CD4-positive, alpha-beta T cell (primary cell): ENCODE results near the gene PUS3. TPM values are rescaled to one million over a fixed set of nuclear protein-coding genes. Genes with fewer than 3 reads are reported as not detected.

Experiments
- ATAC-seq: fragments of 200-7000 bp; cut with Tn5 transposase; one replicate; pipeline ENCODE4 v1.10.0; 2022; ENCODE audit warnings: mild to moderate bottlenecking; ENCODE audit not compliant: poor library complexity
- CTCF ChIA-PET: fragments of 350-600 bp; sonication (Branson Sonifier 250); formaldehyde crosslinking; loops from one replicate; lab custom pipeline; 2021; ENCODE audit warnings: antibody characterized with exemption, inconsistent platforms; lab: Charles Lee
- POLR2A ChIA-PET: fragments of 350-600 bp; sonication (Branson Sonifier 250); formaldehyde crosslinking; loops from one replicate; lab custom pipeline; 2021; ENCODE audit warnings: antibody characterized with exemption, inconsistent platforms; lab: Charles Lee
- DNase-seq, 14 experiments: peaks; one replicate each; pipeline ENCODE4 v3.0.0-alpha.2; 2013 to 2020; ENCODE audit warnings: mixed read lengths in 2 of 14
- H3K27ac ChIP-seq, 2 donors: one replicate each; pipeline versions ENCODE4 v1.5.1 to v1.7.0; 2013; ENCODE audit warnings: low read length in 2 of 2, low read depth in 1 of 2, mild to moderate bottlenecking in 1 of 2
- H3K27me3 ChIP-seq, 2 experiments: 1 replicate in 1 of 2; 2 replicates in 1 of 2; pipeline versions ENCODE4 v1.6.1 to v1.7.0; 2013; ENCODE audit warnings: low read length in 2 of 2, control low read depth in 1 of 2, mild to moderate bottlenecking in 1 of 2, moderate library complexity in 1 of 2; ENCODE audit not compliant: insufficient read depth in 2 of 2, control insufficient read depth in 1 of 2
- H3K36me3 ChIP-seq: one replicate; pipeline ENCODE4 v1.6.1; 2013; ENCODE audit warnings: low read length, control low read depth; ENCODE audit not compliant: insufficient read depth
- H3K4me1 ChIP-seq: one replicate; pipeline ENCODE4 v1.6.1; 2013; ENCODE audit warnings: low read length, control low read depth; ENCODE audit not compliant: insufficient read depth
- H3K4me3 ChIP-seq: one replicate; pipeline ENCODE4 v1.5.1; 2013; ENCODE audit warnings: mild to moderate bottlenecking, low read length, moderate library complexity
- H3K9me3 ChIP-seq, 2 experiments: 1 replicate in 1 of 2; 2 replicates in 1 of 2; pipeline versions ENCODE4 v1.6.1 to v1.7.0; 2013; ENCODE audit warnings: low read length in 2 of 2, mild to moderate bottlenecking in 2 of 2, control low read depth in 1 of 2, moderate library complexity in 1 of 2; ENCODE audit not compliant: control insufficient read depth in 1 of 2, insufficient read depth in 1 of 2
- H3K27ac Mint-ChIP-seq: one replicate; pipeline ENCODE4 v1.8.0; 2020; ENCODE audit warnings: mixed read lengths
- H3K27me3 Mint-ChIP-seq: one replicate; pipeline ENCODE4 v1.8.0; 2021; ENCODE audit warnings: mixed read lengths
- H3K36me3 Mint-ChIP-seq: one replicate; pipeline ENCODE4 v1.8.0; 2021; ENCODE audit warnings: low read depth, mixed read lengths
- H3K4me1 Mint-ChIP-seq: one replicate; pipeline ENCODE4 v1.8.0; 2021; ENCODE audit warnings: low read depth, mixed read lengths
- H3K4me3 Mint-ChIP-seq: one replicate; pipeline ENCODE4 v1.8.0; 2020; ENCODE audit warnings: mild to moderate bottlenecking, mixed read lengths
- H3K9me3 Mint-ChIP-seq: one replicate; pipeline ENCODE4 v1.8.0; 2020; ENCODE audit warnings: mixed read lengths
- CTCF ChIP-seq: fragments of 200-600 bp; IDR thresholded peaks from one replicate; pipeline ENCODE4 v1.8.0; 2022; ENCODE audit warnings: antibody characterized with exemption, mild to moderate bottlenecking
- intact Hi-C, 2 experiments: fragments of 100-400 bp; cut with DNase I in 1 of 2; cut with micrococcal nuclease in 1 of 2; formaldehyde crosslinking; loops; one replicate each; pipeline versions ENCODE4 v1.15.1 to v1.9.0; 2023 to 2025; cut with DNase I, micrococcal nuclease
- total RNA-seq, 174 experiments: library from RNA in 2 of 174; stranded (reverse) in 2 of 174; gene quantifications; one replicate each; pipeline ENCODE4 v1.2.3 and lab custom pipeline; 2021 to 2026

Gene PUS3
- total RNA-seq, 2 experiments from 2014 or later, result 6.0 to 7.3 TPM

DNA sequence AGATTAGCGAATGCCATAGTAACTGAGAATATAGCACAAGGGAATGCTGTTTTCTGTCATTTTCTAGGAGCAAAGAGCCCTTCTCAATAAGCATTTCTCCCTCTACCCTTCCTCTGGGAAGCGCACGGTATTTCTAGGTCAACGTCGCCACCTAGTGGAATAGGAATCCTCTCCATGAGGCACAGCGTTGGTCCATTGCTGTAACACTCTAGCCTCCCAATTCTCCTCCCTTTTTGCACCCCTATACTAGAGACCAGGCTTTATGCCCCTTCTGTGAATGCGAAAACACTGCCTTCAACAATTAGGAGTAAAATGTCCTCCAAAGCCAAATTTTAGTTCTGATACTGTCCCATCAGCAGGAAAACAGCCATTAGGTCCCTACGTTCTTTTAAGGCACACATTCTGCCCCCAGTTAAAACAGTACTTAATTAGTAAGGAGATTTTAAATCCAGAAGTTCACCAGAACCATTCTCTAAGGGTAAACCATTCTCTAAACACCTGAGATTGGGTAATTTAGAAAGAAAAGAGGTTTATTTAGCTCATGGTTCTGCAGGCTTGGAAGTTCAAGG is 28.4 kb downstream of the PUS3 start:
- peak in 9 of 14 experiments; percentile 7 to 70 (median 32) for DNase-seq
- Histone ChIP-seq H3K4me1 (no peaks in the 10 kb centered on the region), H3K4me3 (no peak overlapping the region), H3K9me3 (peaks cover 4 to 5% of the 10 kb centered on the region in 2 experiments), H3K27me3 (no peaks in the 10 kb centered on the region), H3K27ac (no peak overlapping the region), H3K36me3 (no peaks in the 10 kb centered on the region)
- ChIA-PET POLR2A (no interaction called here), CTCF (interaction anchor here (0.6 kb wide), 1 partner anchor 29 kb away, joined by 4 read pairs; the partner anchor contains the start of gene PUS3)
- no peaks in the 10 kb centered on the region for H3K36me3 Mint-ChIP-seq
- intact Hi-C loops, result loop anchor here (2.0 to 10.0 kb wide), 7 partner anchors 147 to 912 kb away; partner anchors contain the start of genes CHEK1 (in 1 of the 2) and EI24 (in 1 of the 2)
- H3K9me3 Mint-ChIP-seq, result no peaks in the 10 kb centered on the region
- H3K4me1 Mint-ChIP-seq, result no peaks in the 10 kb centered on the region
- H3K4me3 Mint-ChIP-seq, result no peak overlapping the region
- H3K27ac Mint-ChIP-seq, result no peak overlapping the region
- peaks cover 10% of the 10 kb centered on the region for H3K27me3 Mint-ChIP-seq
- peak; percentile 76 for TF ChIP-seq CTCF
- ATAC-seq, result peak; percentile 44

DNA sequence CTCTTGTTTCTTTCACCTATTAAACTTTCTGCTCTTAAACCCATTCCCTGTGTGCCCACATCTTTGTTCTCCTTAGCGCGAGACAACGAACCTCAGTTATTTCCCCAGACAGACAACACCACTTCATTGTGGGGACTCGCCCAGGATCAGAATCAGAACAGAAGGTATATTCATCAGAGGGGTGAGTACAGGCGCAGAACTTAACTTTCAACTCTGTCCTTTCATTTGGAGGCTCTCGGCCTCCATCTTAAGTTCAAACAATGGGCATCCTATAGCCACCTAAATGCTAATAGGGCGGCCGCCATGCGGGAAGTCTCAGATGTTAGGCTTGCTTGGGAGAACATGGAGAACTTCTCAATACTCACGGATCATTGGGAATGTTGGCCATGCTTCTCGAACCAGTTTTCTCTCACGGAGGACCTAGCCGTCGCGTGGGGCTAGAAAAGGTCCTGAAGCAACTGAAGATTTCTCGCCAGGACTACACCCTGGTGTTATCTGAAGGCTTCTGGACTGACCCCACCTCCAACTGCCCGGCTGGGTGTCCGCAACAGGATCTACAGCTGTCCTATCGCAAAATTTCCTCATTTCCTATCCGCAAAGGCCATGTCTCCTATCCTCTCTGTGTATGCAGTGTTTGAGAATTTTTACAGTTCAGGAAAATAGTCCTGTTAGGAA is 29.0 kb downstream of the PUS3 start:
- CTCF ChIA-PET, result no interaction called here
- intact Hi-C loops, result loop anchor here (2.0 to 10.0 kb wide), 7 partner anchors 147 to 912 kb away; partner anchors contain the start of genes CHEK1 (in 1 of the 2) and EI24 (in 1 of the 2)
- H3K4me3 Mint-ChIP-seq, result no peak overlapping the region
- TF ChIP-seq CTCF, result no peak
- no peak for DNase-seq
- POLR2A ChIA-PET, result no interaction called here
- H3K9me3 Mint-ChIP-seq, result no peaks in the 10 kb centered on the region
- H3K4me1 ChIP-seq, result no peaks in the 10 kb centered on the region
- H3K27ac ChIP-seq, result no peak overlapping the region
- no peaks in the 10 kb centered on the region for H3K36me3 ChIP-seq
- ATAC-seq, result no peak
- H3K9me3 ChIP-seq, result peaks cover 4 to 5% of the 10 kb centered on the region in 2 experiments
- H3K27ac Mint-ChIP-seq, result no peak overlapping the region
- peaks cover 10% of the 10 kb centered on the region for H3K27me3 Mint-ChIP-seq
- no peaks in the 10 kb centered on the region for H3K36me3 Mint-ChIP-seq
- no peak overlapping the region for H3K4me3 ChIP-seq
- no peaks in the 10 kb centered on the region for H3K27me3 ChIP-seq
- no peaks in the 10 kb centered on the region for H3K4me1 Mint-ChIP-seq

GRCh38 chr11:125872138-125872491 is 30.9 kb downstream of the PUS3 start:
- POLR2A ChIA-PET, result no interaction called here
- Histone ChIP-seq H3K27ac (no peak overlapping the region), H3K9me3 (peaks cover 4 to 5% of the 10 kb centered on the region in 2 experiments), H3K4me3 (no peak overlapping the region), H3K36me3 (no peaks in the 10 kb centered on the region), H3K4me1 (no peaks in the 10 kb centered on the region), H3K27me3 (no peaks in the 10 kb centered on the region)
- DNase-seq (no peak), ATAC-seq (no peak)
- CTCF ChIA-PET, result no interaction called here
- H3K27me3 Mint-ChIP-seq, result peaks cover 10% of the 10 kb centered on the region
- H3K27ac Mint-ChIP-seq, result no peak overlapping the region
- no peak overlapping the region for H3K4me3 Mint-ChIP-seq
- intact Hi-C loops, result loop anchor here (5.0 to 10.0 kb wide), 6 partner anchors 145 to 910 kb away; partner anchors contain the start of genes CHEK1 (in 1 of the 2) and EI24 (in 1 of the 2)
- H3K9me3 Mint-ChIP-seq, result no peaks in the 10 kb centered on the region
- no peaks in the 10 kb centered on the region for H3K4me1 Mint-ChIP-seq
- no peak for TF ChIP-seq CTCF
- H3K36me3 Mint-ChIP-seq, result no peaks in the 10 kb centered on the region
